HG03558 (cell line): Measurements from ENCODE around the gene GSTM5.
"Not testable (repeated sequence)": the region's sequence is repeated elsewhere in the genome, so short reads cannot be mapped to it uniquely, and the experiment has no call there.

Source experiments
- ATAC-seq: cut with Tn5 transposase; IDR thresholded peaks from one replicate; pipeline ENCODE4 v1.9.1; 2021; ENCODE audit warnings: moderate number of reproducible peaks; ENCODE audit not compliant: unreplicated experiment; ENCODE audit errors: extremely low read depth

GSTM5 gene

DNA sequence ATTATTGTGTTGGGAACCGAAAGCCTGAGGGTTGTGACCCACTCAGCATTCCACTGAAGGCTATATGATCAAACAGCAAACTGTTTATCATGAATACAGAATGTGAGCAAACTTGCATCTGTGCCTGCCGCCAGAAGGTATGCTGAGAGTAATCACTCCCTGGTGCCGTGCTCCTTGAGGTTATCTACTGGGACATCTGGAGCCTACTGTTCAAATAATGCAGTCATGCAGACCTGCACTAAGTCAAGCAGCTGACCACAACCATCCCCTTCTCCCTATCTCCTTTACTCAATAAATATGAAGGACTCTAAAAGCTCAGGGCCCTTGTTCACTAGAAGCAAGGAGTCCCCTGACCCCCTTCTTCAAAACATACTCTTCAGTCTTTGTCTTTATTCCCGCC lies 13.5 kb downstream of the GSTM5 start:
- no peak for ATAC-seq

DNA sequence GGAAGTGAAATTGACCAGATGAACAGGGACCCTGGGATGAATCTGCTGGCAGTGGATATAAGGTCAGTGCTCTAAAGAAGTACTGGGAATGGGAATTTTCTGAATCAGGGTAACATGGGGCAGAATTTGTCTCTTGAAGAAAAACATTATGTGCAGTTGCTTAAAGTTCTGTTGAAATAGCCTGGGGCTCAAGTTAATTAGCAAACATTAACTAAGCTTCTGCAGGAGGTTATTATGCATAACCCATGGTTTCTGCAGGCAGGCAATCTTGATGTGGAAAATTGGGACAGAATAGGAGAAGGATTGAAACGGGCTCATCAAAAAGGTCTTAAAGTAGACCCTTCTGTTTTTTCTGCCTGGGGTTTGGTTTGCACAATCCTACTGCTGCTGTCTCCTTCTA lies 14.0 kb downstream of the GSTM5 start:
- no peak for ATAC-seq

DNA sequence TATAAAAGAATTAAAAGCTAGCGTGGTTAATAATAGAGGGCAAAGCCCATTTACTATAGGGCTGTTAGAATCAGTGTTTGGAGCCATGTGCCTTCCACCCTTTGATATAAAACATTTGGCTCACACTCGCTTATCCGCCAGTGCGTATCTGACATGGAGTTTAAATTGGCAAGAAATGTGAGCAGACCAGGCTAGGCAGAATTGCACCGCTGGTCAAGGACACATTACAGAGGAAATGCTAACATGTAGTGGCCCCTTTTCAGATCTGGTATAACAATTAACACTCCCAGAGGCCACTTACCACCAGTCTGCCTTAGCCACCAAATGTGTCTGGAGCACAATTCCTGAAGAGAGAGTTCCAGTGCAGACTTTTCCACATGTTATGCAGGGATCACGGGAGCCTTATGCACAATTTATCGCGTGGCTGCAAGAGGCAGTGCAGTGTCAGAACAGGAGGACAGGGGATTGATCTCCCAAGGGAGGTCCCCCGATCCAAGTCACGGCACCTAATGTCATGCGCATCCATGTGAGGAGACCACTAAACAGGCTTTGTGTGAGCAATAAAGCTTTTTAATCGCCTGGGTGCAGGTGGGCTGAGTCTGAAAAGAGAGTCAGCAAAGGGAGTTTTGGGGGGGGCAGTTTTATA lies 14.8 kb downstream of the GSTM5 start:
- no peak for ATAC-seq

- no peak for ATAC-seq
Observed at GRCh38 chr1:109728870-109729269, 16.8 kb downstream of the GSTM5 start.

- no peak for ATAC-seq
Observed at GRCh38 chr1:109730666-109731065, 18.6 kb downstream of the GSTM5 start.

GRCh38 chr1:109732390-109732881 lies 20.4 kb downstream of the GSTM5 start:
- no peak for ATAC-seq

DNA sequence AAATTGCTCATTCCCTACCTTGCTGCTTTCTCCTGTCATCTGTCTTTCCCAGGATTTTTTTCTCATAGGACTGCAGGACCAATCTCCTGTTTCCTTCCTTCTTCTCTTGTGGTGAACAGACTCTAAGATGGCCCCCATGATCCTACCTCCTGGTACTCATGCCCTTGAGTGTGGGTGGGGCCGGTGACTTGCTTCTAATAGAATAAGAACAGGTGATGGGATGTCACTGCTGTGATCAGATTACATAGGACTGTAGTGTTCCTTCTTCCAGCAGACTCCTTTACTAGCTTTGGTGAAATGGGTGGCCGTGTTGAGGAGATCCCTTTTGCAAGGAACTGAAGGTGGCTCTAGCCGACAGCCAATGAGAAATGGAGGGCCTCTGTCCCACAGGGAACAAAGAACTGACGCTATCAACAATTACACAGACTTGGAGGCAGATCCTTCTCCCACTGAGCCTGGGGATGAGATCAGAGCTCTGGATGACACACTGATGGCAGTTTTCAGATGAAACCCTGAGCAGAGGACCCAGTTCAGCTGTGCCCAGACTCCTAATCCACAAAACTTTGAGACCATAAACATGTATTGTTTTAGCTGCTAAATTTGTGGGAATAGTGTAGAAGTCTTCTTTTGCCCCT lies 21.3 kb downstream of the GSTM5 start:
- ATAC-seq: no peak

DNA sequence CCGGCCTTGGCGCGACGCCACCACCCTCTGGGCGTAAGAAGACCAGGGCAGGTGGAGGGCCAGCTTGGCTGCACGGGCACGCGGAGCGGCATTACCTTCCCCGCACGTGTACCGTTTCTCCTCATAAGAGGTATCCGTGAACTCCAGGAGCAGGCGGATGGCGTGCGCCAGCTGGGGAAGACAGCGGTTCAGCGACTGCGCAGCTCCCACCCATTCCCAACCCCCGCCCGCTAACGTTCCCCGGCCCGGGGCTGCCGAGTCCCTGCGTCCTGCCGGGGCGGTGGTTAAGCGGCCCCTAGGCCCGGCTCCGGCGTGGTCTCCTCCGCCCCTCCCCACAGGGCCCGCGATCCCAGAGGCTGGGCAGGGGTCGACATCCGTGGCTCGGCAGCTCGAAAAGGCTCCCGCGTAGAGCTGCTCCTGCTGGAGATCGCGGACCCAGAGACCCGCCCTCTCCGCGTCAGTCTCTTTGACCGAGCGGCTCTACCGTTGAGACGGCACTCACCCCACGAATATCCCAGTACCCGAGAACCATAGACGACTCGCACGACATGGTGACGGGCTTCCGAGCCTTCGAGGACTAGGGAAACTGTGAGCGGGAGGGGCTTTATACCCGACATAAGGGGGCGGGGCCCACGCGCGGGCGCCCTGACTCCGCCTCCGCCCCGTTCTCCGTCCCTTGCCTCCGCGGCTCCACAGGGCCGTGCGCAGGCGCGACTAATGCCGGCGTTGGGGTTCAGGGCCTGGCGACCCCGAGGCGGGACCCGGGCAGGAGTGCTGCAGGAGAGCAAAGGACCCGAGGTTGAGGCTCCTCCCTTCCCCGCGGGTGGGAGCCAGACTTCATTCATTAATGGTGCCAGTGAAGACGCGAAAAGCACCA lies 27.9 kb downstream of the GSTM5 start:
- no peak for ATAC-seq

GRCh38 chr1:109740615-109741373 lies 28.7 kb downstream of the GSTM5 start, which contains the start of gene GSTM3:
Gene GSTM3 (minus strand): TSS chr1:109741038. CDS start chr1:109740287, 751 bp downstream.
- no peak for ATAC-seq

GRCh38 chr1:109748311-109748710 lies 36.3 kb downstream of the GSTM5 start:
- ATAC-seq: not testable (repeated sequence)

GRCh38 chr1:109749221-109749620 lies 37.2 kb downstream of the GSTM5 start:
- no peak for ATAC-seq

DNA sequence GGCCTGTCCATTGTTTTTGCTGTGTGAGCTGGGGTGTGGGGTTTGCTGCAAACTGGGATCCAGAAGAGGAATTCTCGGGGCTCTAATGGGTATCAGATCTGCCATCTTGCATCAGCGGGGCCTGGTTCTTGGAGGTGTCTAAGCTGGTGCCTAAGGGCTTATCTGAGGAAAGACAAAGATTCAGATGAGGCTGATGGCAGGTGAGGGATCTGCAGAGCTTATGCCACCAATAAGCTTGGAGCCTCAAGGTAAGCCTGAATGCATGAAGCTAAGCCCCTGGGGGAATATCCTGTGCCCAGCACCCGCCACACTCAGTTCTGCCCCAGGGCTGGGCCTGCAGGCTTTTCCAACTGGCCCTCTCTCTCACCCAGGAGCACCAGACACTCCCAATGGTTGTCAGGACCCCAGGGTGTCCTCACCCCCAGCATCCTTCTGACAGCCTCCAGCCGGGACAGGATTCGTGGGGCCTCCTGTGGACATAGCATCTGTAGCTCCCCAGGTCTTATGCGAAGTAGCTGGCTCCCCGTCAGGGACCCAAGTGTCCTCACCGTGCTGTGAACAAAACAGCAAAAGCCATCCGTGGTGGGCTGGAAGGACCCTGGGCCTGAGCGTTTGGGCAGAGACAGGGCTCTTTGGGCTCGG lies 38.3 kb downstream of the GSTM5 start:
- ATAC-seq: no peak

DNA sequence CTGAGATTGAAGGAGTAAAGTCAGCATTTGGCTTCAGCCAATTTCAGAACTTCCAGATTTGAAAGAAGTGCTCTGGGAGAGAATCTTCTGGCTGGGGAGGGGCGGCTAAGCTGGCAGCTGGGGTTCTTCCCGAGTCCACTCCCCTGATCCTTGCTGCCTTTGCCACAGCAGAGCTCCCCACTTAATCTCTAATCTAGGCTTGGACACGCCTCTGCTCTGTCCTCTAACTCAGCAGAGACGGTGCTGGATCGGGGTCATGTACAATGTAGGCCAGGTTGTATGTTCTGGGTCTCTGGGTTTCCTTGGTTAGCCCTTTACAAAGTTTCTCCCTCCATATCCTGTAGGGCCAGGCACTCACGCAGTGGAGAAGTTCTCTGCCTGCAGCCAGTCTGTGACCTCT lies 38.9 kb downstream of the GSTM5 start:
- ATAC-seq: no peak

DNA sequence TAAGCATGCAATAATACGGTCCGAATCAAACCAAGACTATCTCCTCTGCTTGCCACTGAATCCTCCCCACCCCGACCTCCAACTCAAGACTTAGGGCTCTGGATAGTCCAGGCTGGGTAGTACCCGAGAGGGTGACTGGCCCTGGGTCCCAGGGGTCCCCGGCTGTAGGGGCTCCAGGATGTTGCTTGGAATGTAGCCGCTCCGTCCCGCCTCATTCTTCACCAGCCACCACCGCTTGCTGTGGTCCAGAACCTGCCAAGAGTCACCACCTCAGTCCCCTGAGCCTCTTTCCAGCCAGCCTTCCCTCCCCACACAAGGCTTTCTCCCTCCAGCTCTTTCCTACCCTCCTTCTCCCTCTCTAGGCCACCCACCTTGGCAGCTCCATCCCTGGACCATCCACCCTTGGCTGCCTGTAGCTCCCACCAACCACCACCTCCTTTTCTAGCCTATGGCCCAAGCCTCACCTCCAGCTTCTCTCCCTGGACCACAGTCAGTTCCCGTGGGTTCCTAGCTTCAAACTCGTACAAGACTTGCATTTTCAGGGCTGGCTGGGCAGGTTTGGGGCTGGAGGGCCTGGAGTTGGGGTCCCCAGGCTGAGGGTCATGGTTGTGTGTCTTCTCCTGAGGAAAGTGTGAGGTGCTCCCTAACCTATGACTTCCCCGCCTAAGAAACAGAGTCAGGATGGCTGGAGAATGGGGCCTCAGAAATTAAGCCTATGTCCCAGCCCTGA lies 39.6 kb downstream of the GSTM5 start:
- ATAC-seq: no peak

- no peak for ATAC-seq
Observed at GRCh38 chr1:109754738-109755137, 42.7 kb downstream of the GSTM5 start.

- ATAC-seq: not testable (repeated sequence)
Observed at GRCh38 chr1:109756325-109756724, 44.3 kb downstream of the GSTM5 start.

DNA sequence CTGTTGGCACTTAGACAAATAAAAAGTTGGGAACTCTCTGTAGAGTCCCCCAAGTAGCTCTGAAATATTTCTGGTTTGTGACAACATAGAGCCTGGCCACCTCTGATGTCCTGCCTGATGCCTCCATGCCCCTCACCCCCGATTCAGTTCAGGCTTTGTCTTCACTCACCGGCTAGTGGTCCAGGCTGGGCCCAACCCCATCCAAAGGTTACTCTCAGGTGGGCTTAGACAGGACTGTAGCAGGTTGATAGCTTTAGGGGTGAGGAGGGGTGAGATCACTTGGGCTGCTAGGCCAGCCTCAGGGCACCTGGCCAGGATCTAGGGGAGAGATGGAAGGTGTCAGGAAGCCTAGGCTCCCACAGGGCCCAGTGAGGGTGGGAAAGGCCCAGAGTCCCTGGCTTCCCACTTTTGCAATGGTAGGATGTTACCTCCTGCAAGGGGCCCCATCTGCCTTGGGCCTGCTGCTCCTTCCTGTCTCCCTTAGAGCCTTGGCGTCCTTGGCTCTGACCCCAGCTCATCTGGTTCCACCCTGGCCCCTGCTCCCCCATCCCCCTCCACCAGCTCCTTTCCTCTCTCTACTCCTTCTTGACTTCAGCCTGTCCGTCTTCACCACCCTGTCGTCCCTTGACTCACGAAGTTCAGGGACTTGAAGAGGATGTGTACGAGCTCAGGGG lies 44.9 kb downstream of the GSTM5 start:
- ATAC-seq: no peak

DNA sequence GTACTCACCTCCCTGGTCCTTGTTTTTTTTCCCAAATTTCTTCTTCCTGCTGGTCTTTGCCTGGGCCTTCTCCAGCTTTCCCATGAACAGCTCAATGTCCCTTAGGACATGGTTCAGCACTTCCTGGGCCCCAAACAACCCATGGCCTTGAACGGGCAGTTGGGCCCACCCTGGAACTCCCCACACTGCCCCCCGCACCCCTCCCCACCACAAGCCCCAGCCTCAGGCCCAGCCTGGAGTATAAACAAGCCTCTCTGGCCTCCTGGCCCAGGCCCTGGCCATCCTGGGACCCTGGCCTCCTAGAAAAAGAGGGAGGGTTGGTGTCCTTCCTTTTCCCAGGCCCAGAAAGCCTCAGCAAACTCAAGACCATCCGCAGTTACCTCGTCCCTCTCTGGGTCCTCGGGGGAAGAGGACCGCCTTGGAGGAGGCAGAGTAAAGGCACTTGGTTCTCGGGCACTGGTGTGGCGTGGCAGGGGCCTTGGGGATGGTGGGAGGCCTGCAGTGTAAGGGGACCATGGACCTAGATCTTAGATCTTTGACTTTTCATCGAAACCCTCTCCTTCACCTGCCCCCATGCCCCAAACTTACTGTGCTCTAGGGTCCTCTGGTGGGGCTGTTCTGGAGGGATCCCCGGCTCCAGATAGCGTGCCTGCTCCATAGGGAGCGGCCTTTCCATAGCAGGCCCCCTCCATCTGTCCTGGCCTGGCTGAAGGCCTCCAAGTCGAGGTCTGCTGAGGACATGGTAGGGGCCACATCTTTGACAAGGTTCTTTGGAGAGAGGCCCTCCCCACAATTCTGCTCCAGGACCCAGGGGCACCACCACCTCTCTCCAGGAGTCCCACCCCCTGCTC lies 46.1 kb downstream of the GSTM5 start:
- ATAC-seq: no peak
